Activated naive CD8-positive, alpha-beta T cell treated with anti-CD3 and anti-CD28 coated beads, Interleukin-2, amount 10 ng/mL, durations not matched to agents 7 days and 5 days (primary cell): ENCODE data around the gene SYCE3. TPM values are rescaled to one million over a fixed set of nuclear protein-coding genes. Genes with fewer than 3 reads are reported as not detected.
A peak's percentile ranks its signal among the peaks of the same experiment; 100 is the strongest.

Experiments used
- ATAC-seq: fragments of 150-1000 bp; cut with Tn5 transposase; one replicate; pipeline ENCODE4 v1.10.0; 2021; ENCODE audit warnings: low read depth, moderate library complexity
- POLR2A ChIA-PET: fragments of 350-600 bp; sonication (Branson Sonifier 250); formaldehyde crosslinking; loops from one replicate; lab custom pipeline; 2021; ENCODE audit warnings: antibody characterized with exemption; lab: Charles Lee
- DNase-seq: peaks from one replicate; pipeline ENCODE4 v3.0.0; 2021
- H3K27ac Mint-ChIP-seq: one replicate; pipeline ENCODE4 v1.8.0; 2022; ENCODE audit warnings: mild to moderate bottlenecking, mixed read lengths
- H3K27me3 Mint-ChIP-seq: one replicate; pipeline ENCODE4 v1.8.0; 2022; ENCODE audit warnings: mild to moderate bottlenecking, moderate library complexity, mixed read lengths
- H3K36me3 Mint-ChIP-seq: one replicate; pipeline ENCODE4 v1.8.0; 2021; ENCODE audit warnings: mild to moderate bottlenecking, mixed read lengths
- H3K4me1 Mint-ChIP-seq: one replicate; pipeline ENCODE4 v1.8.0; 2021; ENCODE audit warnings: mixed read lengths
- H3K4me3 Mint-ChIP-seq: one replicate; pipeline ENCODE4 v1.8.0; 2022; ENCODE audit warnings: mild to moderate bottlenecking, moderate library complexity, mixed read lengths
- H3K9me3 Mint-ChIP-seq: one replicate; pipeline ENCODE4 v1.8.0; 2021; ENCODE audit warnings: mixed read lengths
- total RNA-seq, 2 experiments: library from RNA; stranded (reverse); gene quantifications; one replicate each; pipeline ENCODE4 v1.2.3, GENCODE V29; 2021

SYCE3 gene
- total RNA-seq, 2 experiments from 2014 or later: 0.79 to 1.1 TPM

- H3K36me3 Mint-ChIP-seq: peaks cover 2% of the 10 kb centered on the region
- POLR2A ChIA-PET: no interaction called here
Observed at GRCh38 chr22:50585781-50586180, 23.1 kb upstream of the SYCE3 start.

GRCh38 chr22:50585238-50585637, 22.5 kb upstream of the SYCE3 start:
- Mint-ChIP-seq H3K4me1 (peaks cover 13% of the 10 kb centered on the region), H3K4me3 (no peak overlapping the region)
- no peak for DNase-seq

More at GRCh38 chr22:50585781-50586180, 23.1 kb upstream of the SYCE3 start:
- peaks cover 1% of the 10 kb centered on the region for H3K27me3 Mint-ChIP-seq
- no peak overlapping the region for H3K27ac Mint-ChIP-seq
- ATAC-seq (no peak), DNase-seq (no peak)
- H3K4me3 Mint-ChIP-seq: no peak overlapping the region
- H3K9me3 Mint-ChIP-seq: no peaks in the 10 kb centered on the region
- peaks cover 11% of the 10 kb centered on the region for H3K4me1 Mint-ChIP-seq

GRCh38 chr22:50584106-50585096, 21.7 kb upstream of the SYCE3 start:
- Mint-ChIP-seq H3K9me3 (no peaks in the 10 kb centered on the region), H3K4me1 (peaks cover 19% of the 10 kb centered on the region), H3K27ac (no peak overlapping the region), H3K4me3 (peak overlapping the region; percentile 99), H3K27me3 (no peaks in the 10 kb centered on the region), H3K36me3 (peaks cover 11% of the 10 kb centered on the region)
- DNase-seq (no peak), ATAC-seq (no peak)
- POLR2A ChIA-PET: interaction anchor here (0.8 to 9.8 kb wide), 6 partner anchors 12 to 57 kb away, joined by 3 to 93 read pairs (median 6); partner anchors contain the start of genes SCO2, SYCE3 and TYMP

More at GRCh38 chr22:50585238-50585637, 22.5 kb upstream of the SYCE3 start:
- no peaks in the 10 kb centered on the region for H3K27me3 Mint-ChIP-seq
- peaks cover 5% of the 10 kb centered on the region for H3K36me3 Mint-ChIP-seq
- H3K9me3 Mint-ChIP-seq: no peaks in the 10 kb centered on the region
- no peak for ATAC-seq
- POLR2A ChIA-PET: interaction anchor here (1.5 kb wide), 1 partner anchor 23 kb away, joined by 5 read pairs; the partner anchor contains the start of gene SYCE3
- H3K27ac Mint-ChIP-seq: no peak overlapping the region

GRCh38 chr22:50583294-50583861, 20.7 kb upstream of the SYCE3 start:
- Mint-ChIP-seq H3K9me3 (no peaks in the 10 kb centered on the region), H3K27me3 (no peaks in the 10 kb centered on the region), H3K27ac (peak overlapping the region; percentile 85), H3K4me1 (peaks cover 19% of the 10 kb centered on the region), H3K36me3 (peaks cover 11% of the 10 kb centered on the region), H3K4me3 (peak overlapping the region; percentile 99)
- DNase-seq (no peak), ATAC-seq (peak; percentile 25)
- POLR2A ChIA-PET: interaction anchor here (0.7 to 9.8 kb wide), 13 partner anchors 11 to 289 kb away, joined by 3 to 93 read pairs (median 8); partner anchors contain the start of genes KLHDC7B, LMF2, NCAPH2 and SCO2

GRCh38 chr22:50582493-50583293, 20.0 kb upstream of the SYCE3 start, which contains the start of gene CHKB:
Gene CHKB (minus strand): TSS chr22:50582849. CDS start chr22:50582781, 68 bp downstream.
- no peaks in the 10 kb centered on the region for H3K27me3 Mint-ChIP-seq

GRCh38 chr22:50581950-50582492, 19.3 kb upstream of the SYCE3 start:
- Mint-ChIP-seq H3K4me3 (peak overlapping the region; percentile 99), H3K36me3 (peaks cover 11% of the 10 kb centered on the region), H3K9me3 (no peaks in the 10 kb centered on the region), H3K27ac (peak overlapping the region; percentile 96), H3K4me1 (peaks cover 25% of the 10 kb centered on the region), H3K27me3 (no peaks in the 10 kb centered on the region)
- POLR2A ChIA-PET: interaction anchor here (0.9 to 9.8 kb wide), 13 partner anchors 16 to 288 kb away, joined by 3 to 93 read pairs (median 8); partner anchors contain the start of genes ARSA, KLHDC7B, LMF2 and NCAPH2
- DNase-seq: no peak
- ATAC-seq: peak; percentile 0

More at GRCh38 chr22:50582493-50583293, 20.0 kb upstream of the SYCE3 start, which contains the start of gene CHKB:
- H3K9me3 Mint-ChIP-seq: no peaks in the 10 kb centered on the region
- DNase-seq (peak; percentile 98), ATAC-seq (peak; percentile 94)
- peaks cover 11% of the 10 kb centered on the region for H3K36me3 Mint-ChIP-seq
- H3K4me1 Mint-ChIP-seq: peaks cover 19% of the 10 kb centered on the region
- H3K27ac Mint-ChIP-seq: peak within 1 kb of the TSS; percentile 96
- peak within 1 kb of the TSS; percentile 99 for H3K4me3 Mint-ChIP-seq
- POLR2A ChIA-PET: interaction anchor here (0.7 to 9.8 kb wide), 15 partner anchors 10 to 288 kb away, joined by 3 to 93 read pairs (median 8); partner anchors contain the start of genes ARSA, KLHDC7B, LMF2 and NCAPH2

- no peak for ATAC-seq
Observed at GRCh38 chr22:50581031-50581949, 18.6 kb upstream of the SYCE3 start.

GRCh38 chr22:50579752-50580151, 17.0 kb upstream of the SYCE3 start:
- POLR2A ChIA-PET: interaction anchor here (3.7 to 9.8 kb wide), 2 partner anchors 52 to 72 kb away, joined by 14 to 93 read pairs; partner anchors contain the start of genes LMF2, NCAPH2, SCO2 and TYMP
- no peak for DNase-seq
- Mint-ChIP-seq H3K36me3 (peaks cover 20% of the 10 kb centered on the region), H3K4me1 (peaks cover 25% of the 10 kb centered on the region), H3K9me3 (no peaks in the 10 kb centered on the region), H3K4me3 (no peak overlapping the region), H3K27ac (peak overlapping the region; percentile 67), H3K27me3 (no peaks in the 10 kb centered on the region)
- ATAC-seq: no peak

More at GRCh38 chr22:50581031-50581949, 18.6 kb upstream of the SYCE3 start:
- H3K27me3 Mint-ChIP-seq: no peaks in the 10 kb centered on the region
- H3K36me3 Mint-ChIP-seq: peaks cover 16% of the 10 kb centered on the region
- DNase-seq: no peak
- H3K4me1 Mint-ChIP-seq: peaks cover 25% of the 10 kb centered on the region
- H3K9me3 Mint-ChIP-seq: no peaks in the 10 kb centered on the region
- peak overlapping the region; percentile 83 for H3K27ac Mint-ChIP-seq
- POLR2A ChIA-PET: interaction anchor here (0.6 to 9.8 kb wide), 9 partner anchors 15 to 73 kb away, joined by 3 to 93 read pairs (median 11); partner anchors contain the start of genes KLHDC7B, LMF2, NCAPH2 and SCO2
- peak overlapping the region; percentile 99 for H3K4me3 Mint-ChIP-seq

- ATAC-seq (no peak), DNase-seq (no peak)
- H3K9me3 Mint-ChIP-seq: no peaks in the 10 kb centered on the region
- peaks cover 24% of the 10 kb centered on the region for H3K4me1 Mint-ChIP-seq
- H3K36me3 Mint-ChIP-seq: peaks cover 20% of the 10 kb centered on the region
- no peak overlapping the region for H3K4me3 Mint-ChIP-seq
- H3K27me3 Mint-ChIP-seq: no peaks in the 10 kb centered on the region
- H3K27ac Mint-ChIP-seq: no peak overlapping the region
- POLR2A ChIA-PET: interaction anchor here (1.0 to 9.8 kb wide), 4 partner anchors 15 to 52 kb away, joined by 4 to 93 read pairs (median 6); partner anchors contain the start of genes SCO2 and TYMP
Observed at GRCh38 chr22:50578776-50579310, 16.1 kb upstream of the SYCE3 start.

- Mint-ChIP-seq H3K27me3 (no peaks in the 10 kb centered on the region), H3K36me3 (peaks cover 18% of the 10 kb centered on the region), H3K9me3 (no peaks in the 10 kb centered on the region), H3K4me1 (peaks cover 18% of the 10 kb centered on the region), H3K27ac (peak within 1 kb of the TSS; percentile 80), H3K4me3 (peak within 1 kb of the TSS; percentile 58)
- no peak for ATAC-seq
- POLR2A ChIA-PET: interaction anchor here (0.6 to 9.8 kb wide), 10 partner anchors 12 to 209 kb away, joined by 4 to 93 read pairs (median 5); partner anchors contain the start of genes SCO2, SYCE3 and TYMP
- no peak for DNase-seq
Observed at GRCh38 chr22:50577987-50578775, 15.5 kb upstream of the SYCE3 start, which contains the start of gene CPT1B. Gene CPT1B (minus strand): TSS chr22:50578427. CDS start chr22:50577915, 512 bp downstream.
